OCI-LY3 (cell line): ENCODE results near the gene IKBKG.
"Not testable (repeated sequence)": the region's sequence is repeated elsewhere in the genome, so short reads cannot be mapped to it uniquely, and the experiment has no call there.

Experiments
- EZH2phosphoT487 ChIP-seq: fragments of 200-600 bp; shearing (Covaris generic); IDR thresholded peaks from 2 replicates; pipeline ENCODE4 v1.6.1; 2018; ENCODE audit warnings: antibody characterized with exemption, mixed run types, low read depth
- TF ChIP-seq, protein P1 (sequence below): fragments of 200-600, 300-600 bp; sonication (generic); IDR thresholded peaks from 2 replicates; pipeline ENCODE4 v1.5.1; 2014; ENCODE audit warnings: antibody characterized with exemption, low read length, low read depth

DNA sequence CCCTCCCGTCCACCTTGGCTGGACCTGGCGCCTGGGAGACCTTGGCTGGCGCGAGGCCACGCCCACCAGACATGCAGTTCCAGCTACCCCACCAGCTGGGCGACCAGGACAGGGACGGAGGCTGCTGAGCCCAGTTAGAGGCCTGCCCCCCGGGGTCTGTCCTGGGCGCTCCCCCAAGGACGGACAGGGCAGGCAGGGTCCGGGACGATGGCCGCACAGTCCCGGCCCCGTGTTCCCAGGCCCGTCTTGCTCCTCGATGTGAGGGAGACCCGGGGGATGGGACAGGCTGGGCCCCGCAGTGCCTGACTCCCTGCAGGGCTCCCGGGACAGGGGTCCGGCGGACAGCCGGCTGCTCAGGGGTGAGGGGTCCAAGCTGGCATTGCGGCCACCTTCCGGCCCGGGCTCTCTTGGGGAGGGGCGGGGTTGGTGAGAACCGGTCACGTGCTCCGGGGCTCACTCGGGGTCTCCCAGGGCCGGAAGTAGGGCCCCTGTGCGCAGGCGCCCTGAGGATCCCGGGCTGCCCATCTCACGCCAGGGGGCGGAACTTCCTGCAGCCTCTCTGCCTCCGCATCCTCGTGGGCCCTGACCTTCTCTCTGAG, 37.3 kb downstream of the IKBKG start, which contains the start of gene CTAG1A:
- TF ChIP-seq, protein P1, sequence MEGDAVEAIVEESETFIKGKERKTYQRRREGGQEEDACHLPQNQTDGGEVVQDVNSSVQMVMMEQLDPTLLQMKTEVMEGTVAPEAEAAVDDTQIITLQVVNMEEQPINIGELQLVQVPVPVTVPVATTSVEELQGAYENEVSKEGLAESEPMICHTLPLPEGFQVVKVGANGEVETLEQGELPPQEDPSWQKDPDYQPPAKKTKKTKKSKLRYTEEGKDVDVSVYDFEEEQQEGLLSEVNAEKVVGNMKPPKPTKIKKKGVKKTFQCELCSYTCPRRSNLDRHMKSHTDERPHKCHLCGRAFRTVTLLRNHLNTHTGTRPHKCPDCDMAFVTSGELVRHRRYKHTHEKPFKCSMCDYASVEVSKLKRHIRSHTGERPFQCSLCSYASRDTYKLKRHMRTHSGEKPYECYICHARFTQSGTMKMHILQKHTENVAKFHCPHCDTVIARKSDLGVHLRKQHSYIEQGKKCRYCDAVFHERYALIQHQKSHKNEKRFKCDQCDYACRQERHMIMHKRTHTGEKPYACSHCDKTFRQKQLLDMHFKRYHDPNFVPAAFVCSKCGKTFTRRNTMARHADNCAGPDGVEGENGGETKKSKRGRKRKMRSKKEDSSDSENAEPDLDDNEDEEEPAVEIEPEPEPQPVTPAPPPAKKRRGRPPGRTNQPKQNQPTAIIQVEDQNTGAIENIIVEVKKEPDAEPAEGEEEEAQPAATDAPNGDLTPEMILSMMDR, result not testable (repeated sequence)
- TF ChIP-seq EZH2phosphoT487, result not testable (repeated sequence)
